Measurements from ENCODE around the gene SAYSD1. TPM values are rescaled to one million over a fixed set of nuclear protein-coding genes. Genes with fewer than 3 reads are reported as not detected.

The SAYSD1 gene
- total and polyA plus RNA-seq, 9 of the 15 experiments (the other 6 are each of a cell fraction or from before 2014, with no cell fraction given): 3.5 to 19.1 (median 12.4) TPM

DNA sequence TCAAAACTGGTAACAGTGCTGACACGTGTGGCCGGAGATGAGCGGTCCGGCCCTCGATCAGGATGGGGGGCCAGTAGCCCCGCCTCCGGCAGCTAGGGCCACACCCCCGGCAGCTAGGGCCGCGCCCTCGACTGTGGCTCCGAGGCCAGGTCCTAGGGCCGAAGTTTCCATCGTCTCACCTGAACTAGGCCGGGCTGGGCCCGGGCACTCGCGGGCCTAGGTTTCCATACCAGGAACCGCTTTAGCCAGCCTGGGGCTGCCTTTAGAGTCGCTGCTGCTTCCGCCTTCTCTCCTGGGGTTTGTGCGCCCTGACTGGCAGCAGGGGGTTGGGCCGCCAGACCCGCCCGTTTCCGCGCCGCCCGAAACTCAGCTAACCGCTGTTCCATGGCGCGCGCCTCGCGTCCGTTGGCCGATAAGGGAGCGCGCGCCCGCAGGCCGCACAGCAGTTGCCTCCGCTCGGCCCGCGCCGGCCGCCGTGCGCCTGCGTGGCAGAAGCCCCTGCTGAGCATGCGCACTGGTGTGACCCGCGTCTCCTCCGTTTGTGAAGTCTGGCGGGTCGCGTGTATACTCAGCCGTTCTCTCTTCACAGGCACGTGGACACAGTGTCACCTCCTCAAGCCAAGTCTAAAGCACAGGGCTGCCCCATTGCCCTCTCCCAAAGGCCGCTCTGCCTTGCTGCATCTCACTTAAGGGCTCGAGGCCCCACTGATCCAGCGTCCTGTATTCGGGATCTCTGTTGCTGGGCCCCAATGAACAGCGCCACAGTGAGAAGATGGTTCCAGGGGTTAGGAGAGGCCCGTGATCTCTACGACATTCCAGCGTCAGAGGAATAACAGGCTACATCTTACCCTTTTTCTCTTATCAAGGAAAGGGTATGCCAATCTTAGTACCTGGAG lies at the start of gene SAYSD1 (continued):
- no peak for TF ChIP-seq ZNF146 (CRISPR knock-in tag; IDR thresholded peaks at IDR 0.05; ENCODE audit: unreplicated experiment)
- TF ChIP-seq SAFB2 (IDR thresholded peaks at IDR 0.05; ENCODE audit: borderline replicate concordance, low read depth, low read length, severe bottlenecking): no peak
- no peak for TF ChIP-seq MCM2 (IDR thresholded peaks at IDR 0.05; ENCODE audit: low read depth)
- no peak for TF ChIP-seq IFI16 (CRISPR knock-in tag; IDR thresholded peaks at IDR 0.05)
- TF ChIP-seq TRIM24 (IDR thresholded peaks at IDR 0.05): peak in 1 of 2 experiments; percentile 71; a peak in 1 of 4 replicates
- TF ChIP-seq ZMIZ1 (IDR thresholded peaks at IDR 0.05; ENCODE audit: low read depth in 2 of 2, low read length in 2 of 2): peak in 1 of 2 experiments; percentile 54; a peak in 2 of 4 replicates
- no peak for TF ChIP-seq RBM39 (optimal IDR thresholded peaks at IDR 0.05; ENCODE audit: low read depth, low read length)
- peak; percentile 56 for TF ChIP-seq NFIC (IDR thresholded peaks at IDR 0.05)
- no peak for TF ChIP-seq RFX7 (CRISPR knock-in tag; IDR thresholded peaks at IDR 0.05)
- 0 out of 2 replicates have a peak, but pooled peaks have one; percentile 72 for TF ChIP-seq ZNF282 (CRISPR knock-in tag; IDR thresholded peaks at IDR 0.05)
- TF ChIP-seq ETS1 (conservative IDR thresholded peaks at IDR 0.05; ENCODE audit: control insufficient read depth, low read depth, low read length): peak; percentile 57; the same call in 1 of the 2 replicates
- TF ChIP-seq XRCC5 (IDR thresholded peaks at IDR 0.05; ENCODE audit: low read depth, low read length): no peak
- TF ChIP-seq JUND (IDR thresholded peaks at IDR 0.05; ENCODE audit: borderline replicate concordance, low read depth, low read length): peak; percentile 8
- TF ChIP-seq JUND (tag; IDR thresholded peaks at IDR 0.05; ENCODE audit: borderline replicate concordance, low read depth, low read length): no peak; the same call in 2 of the 3 replicates
- TF ChIP-seq ATF2 (CRISPR knock-in tag; IDR thresholded peaks at IDR 0.05): no peak
- TF ChIP-seq ZNF778 (CRISPR knock-in tag; IDR thresholded peaks at IDR 0.05): no peak
- TF ChIP-seq, protein P1, sequence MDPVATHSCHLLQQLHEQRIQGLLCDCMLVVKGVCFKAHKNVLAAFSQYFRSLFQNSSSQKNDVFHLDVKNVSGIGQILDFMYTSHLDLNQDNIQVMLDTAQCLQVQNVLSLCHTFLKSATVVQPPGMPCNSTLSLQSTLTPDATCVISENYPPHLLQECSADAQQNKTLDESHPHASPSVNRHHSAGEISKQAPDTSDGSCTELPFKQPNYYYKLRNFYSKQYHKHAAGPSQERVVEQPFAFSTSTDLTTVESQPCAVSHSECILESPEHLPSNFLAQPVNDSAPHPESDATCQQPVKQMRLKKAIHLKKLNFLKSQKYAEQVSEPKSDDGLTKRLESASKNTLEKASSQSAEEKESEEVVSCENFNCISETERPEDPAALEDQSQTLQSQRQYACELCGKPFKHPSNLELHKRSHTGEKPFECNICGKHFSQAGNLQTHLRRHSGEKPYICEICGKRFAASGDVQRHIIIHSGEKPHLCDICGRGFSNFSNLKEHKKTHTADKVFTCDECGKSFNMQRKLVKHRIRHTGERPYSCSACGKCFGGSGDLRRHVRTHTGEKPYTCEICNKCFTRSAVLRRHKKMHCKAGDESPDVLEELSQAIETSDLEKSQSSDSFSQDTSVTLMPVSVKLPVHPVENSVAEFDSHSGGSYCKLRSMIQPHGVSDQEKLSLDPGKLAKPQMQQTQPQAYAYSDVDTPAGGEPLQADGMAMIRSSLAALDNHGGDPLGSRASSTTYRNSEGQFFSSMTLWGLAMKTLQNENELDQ (CRISPR knock-in tag; IDR thresholded peaks at IDR 0.05; ENCODE audit: borderline replicate concordance): 0 out of 2 replicates have a peak, but pooled peaks have one; percentile 67
- TF ChIP-seq NRF1 (conservative IDR thresholded peaks at IDR 0.05 in 1 of 2, IDR thresholded peaks at IDR 0.05 in 1 of 2): peak; percentile 100
- TF ChIP-seq PHB (CRISPR knock-in tag; IDR thresholded peaks at IDR 0.05): no peak
